IMR-90 (cell line): ENCODE results near the gene RIOX2. TPM values are rescaled to one million over a fixed set of nuclear protein-coding genes. Genes with fewer than 3 reads are reported as not detected.
"Not testable (repeated sequence)": the region's sequence is repeated elsewhere in the genome, so short reads cannot be mapped to it uniquely, and the experiment has no call there.

Source experiments
- ATAC-seq: fragments of 200-7000 bp; cut with Tn5 transposase; 2 replicates; pipeline ENCODE4 v1.9.1; 2020; ENCODE audit warnings: low read depth, mild to moderate bottlenecking, moderate library complexity
- BruUV-seq: library from RNA; stranded (reverse); fragments of 400-500 nt; replicated peaks from 2 replicates; lab custom pipeline; 2021; lab: Mats Ljungman, UMichigan
- CTCF ChIA-PET: fragments of 300-600 bp; formaldehyde crosslinking; extraction: SDS; loops from one replicate; lab custom pipeline; 2021; ENCODE audit warnings: antibody characterized with exemption; lab: Yijun Ruan, JAX
- POLR2A ChIA-PET: fragments of 300-600 bp; sonication (Branson Sonifier 250); formaldehyde crosslinking; loops from one replicate; lab custom pipeline; 2022; ENCODE audit warnings: antibody characterized with exemption; ENCODE audit not compliant: unreplicated experiment; lab: Charles Lee
- DNase-seq: peaks from one replicate; pipeline ENCODE4 v3.0.0; 2013
- H2AFZ ChIP-seq: replicated peaks from 2 replicates; pipeline ENCODE3; 2013; ENCODE audit warnings: low read length, mild to moderate bottlenecking; ENCODE audit not compliant: poor library complexity
- H2AK5ac ChIP-seq: 2 replicates; pipeline ENCODE4 v1.6.1; 2013; ENCODE audit warnings: low read depth, low read length, inconsistent platforms
- H2AK9ac ChIP-seq: replicated peaks from 2 replicates; pipeline ENCODE3; 2013; ENCODE audit warnings: mild to moderate bottlenecking, low read depth, low read length, moderate library complexity; ENCODE audit not compliant: poor library complexity
- H2BK120ac ChIP-seq: 2 replicates; pipeline ENCODE4 v1.6.1; 2013; ENCODE audit warnings: low read depth, low read length, inconsistent platforms
- H2BK15ac ChIP-seq: 3 replicates; pipeline ENCODE4 v1.6.1; 2013; ENCODE audit warnings: low read depth, low read length, inconsistent platforms
- H2BK20ac ChIP-seq: 2 replicates; pipeline ENCODE4 v1.6.1; 2013; ENCODE audit warnings: low read depth, mild to moderate bottlenecking, inconsistent platforms, low read length, moderate library complexity
- H2BK5ac ChIP-seq: 2 replicates; pipeline ENCODE4 v1.6.1; 2013; ENCODE audit warnings: mild to moderate bottlenecking, low read depth, low read length, inconsistent platforms; ENCODE audit not compliant: poor library complexity, severe bottlenecking
- H3K14ac ChIP-seq: replicated peaks from 2 replicates; pipeline ENCODE4 v1.6.1; 2013; ENCODE audit warnings: low read depth, low read length, inconsistent platforms
- H3K18ac ChIP-seq: 2 replicates; pipeline ENCODE4 v1.6.1; 2013; ENCODE audit warnings: low read depth, low read length, control low read depth
- H3K23ac ChIP-seq: 2 replicates; pipeline ENCODE4 v1.6.1; 2013; ENCODE audit warnings: low read depth, low read length, inconsistent platforms
- H3K27ac ChIP-seq: 2 replicates; pipeline ENCODE4 v1.5.1; 2013; ENCODE audit warnings: mild to moderate bottlenecking, control low read depth, low read length; ENCODE audit not compliant: insufficient read depth
- H3K27me3 ChIP-seq: 2 replicates; pipeline ENCODE4 v1.6.1; 2013; ENCODE audit warnings: low read length; ENCODE audit not compliant: control insufficient read depth, insufficient read depth
- H3K36me3 ChIP-seq: 2 replicates; pipeline ENCODE4 v1.6.1; 2013; ENCODE audit warnings: low read length, mixed read lengths; ENCODE audit not compliant: control insufficient read depth, insufficient read depth
- H3K4ac ChIP-seq: 2 replicates; pipeline ENCODE4 v1.6.1; 2013; ENCODE audit warnings: low read depth, low read length, inconsistent platforms
- H3K4me1 ChIP-seq: 2 replicates; pipeline ENCODE4 v1.6.1; 2013; ENCODE audit warnings: low read length, mixed read lengths; ENCODE audit not compliant: control insufficient read depth, insufficient read depth
- H3K4me2 ChIP-seq: 2 replicates; pipeline ENCODE4 v1.6.1; 2013; ENCODE audit warnings: low read depth, mild to moderate bottlenecking, control low read depth, low read length, moderate library complexity
- H3K4me3 ChIP-seq: 2 replicates; pipeline ENCODE4 v1.5.1; 2013; ENCODE audit warnings: low read depth, mild to moderate bottlenecking, control low read depth, low read length, moderate library complexity; ENCODE audit not compliant: insufficient read depth
- H3K56ac ChIP-seq: 2 replicates; pipeline ENCODE4 v1.6.1; 2013; ENCODE audit warnings: low read length, inconsistent platforms; ENCODE audit not compliant: insufficient read depth; ENCODE audit errors: extremely low read depth
- H3K79me1 ChIP-seq, 2 experiments: 2 replicates each; pipeline ENCODE4 v1.6.1; 2013; ENCODE audit warnings: low read length in 2 of 2, inconsistent platforms in 1 of 2, low read depth in 1 of 2
- H3K9ac ChIP-seq: 2 replicates; pipeline ENCODE4 v1.6.1; 2013; ENCODE audit warnings: low read depth, low read length, control low read depth
- H3K9me1 ChIP-seq: 2 replicates; pipeline ENCODE4 v1.6.1; 2013; ENCODE audit warnings: low read length, inconsistent platforms; ENCODE audit not compliant: insufficient read depth
- H3K9me3 ChIP-seq: 2 replicates; pipeline ENCODE4 v1.6.1; 2013; ENCODE audit warnings: low read length; ENCODE audit not compliant: control insufficient read depth, insufficient read depth
- H4K20me1 ChIP-seq: 2 replicates; pipeline ENCODE4 v1.6.1; 2013; ENCODE audit warnings: low read length, inconsistent platforms; ENCODE audit not compliant: insufficient read depth
- H4K5ac ChIP-seq: 2 replicates; pipeline ENCODE4 v1.6.1; 2013; ENCODE audit warnings: mild to moderate bottlenecking, low read depth, low read length, control low read depth
- H4K8ac ChIP-seq, 2 experiments: 2 replicates each; pipeline ENCODE4 v1.6.1; 2013; ENCODE audit warnings: low read depth in 2 of 2, low read length in 2 of 2, control low read depth in 1 of 2, inconsistent platforms in 1 of 2
- H4K91ac ChIP-seq: 2 replicates; pipeline ENCODE4 v1.6.1; 2013; ENCODE audit warnings: low read depth, low read length, inconsistent platforms; ENCODE audit not compliant: insufficient read depth
- CEBPB ChIP-seq: IDR thresholded peaks from 2 replicates; pipeline ENCODE4 v1.6.1; 2012; ENCODE audit warnings: low read depth, low read length, improper control_type of control experiment
- FOS ChIP-seq: fragments of 150-350 bp; IDR thresholded peaks from 2 replicates; pipeline ENCODE4 v1.6.1; 2016; ENCODE audit warnings: low read depth, low read length
- RAD21 ChIP-seq: IDR thresholded peaks from 2 replicates; pipeline ENCODE4 v1.6.1; 2012; ENCODE audit warnings: low read length, improper control_type of control experiment
- WGBS, 2 experiments: methylation state at CpG; one replicate each; pipeline versions ENCODE4 v1.1.5 to v1.1.7; 2013; ENCODE audit warnings: missing lambda C conversion rate in 2 of 2; ENCODE audit not compliant: insufficient read length in 1 of 2; ENCODE audit errors: extremely low coverage in 2 of 2; 5-methylcytosine and 5-hydroxymethylcytosine counted together
- dilution Hi-C: fragments of 300-500 bp; cut with HindIII; formaldehyde crosslinking; loops from one replicate; pipeline ENCODE4 v1.14.3; 2018; ENCODE audit warnings: low sequenced_read_pairs; ENCODE audit not compliant: unreplicated experiment
- in situ Hi-C: fragments of 300-500 bp; cut with MboI; formaldehyde crosslinking; loops from 3 replicates; pipeline ENCODE4 v1.14.3; 2019; ENCODE audit warnings: low sequenced_read_pairs, inconsistent platforms, mixed read lengths
- intact Hi-C: fragments of 100-400 bp; cut with micrococcal nuclease; formaldehyde crosslinking; loops from 2 replicates; pipeline ENCODE4 v1.10.0; 2022
- polyA plus RNA-seq, 3 experiments: library from polyadenylated mRNA; depleted of rRNA; stranded (reverse); fragments of >200 nt; gene quantifications; 2 replicates each; pipeline ENCODE4 v1.2.3, GENCODE V29; 2012; ENCODE audit warnings: low replicate concordance in 1 of 3
- total RNA-seq: library from RNA; depleted of rRNA; stranded (reverse); fragments of >200 nt; gene quantifications from 2 replicates; pipeline ENCODE4 v1.2.3, GENCODE V29; 2012
- TF ChIP-seq, protein P1 (sequence below): fragments of 150-350 bp; IDR thresholded peaks from 2 replicates; pipeline ENCODE4 v1.6.1; 2016; ENCODE audit warnings: low read depth, mild to moderate bottlenecking, low read length, moderate library complexity, borderline replicate concordance

Gene RIOX2
- total and polyA plus RNA-seq, 2 of the 4 experiments (the other 2 are of a cell fraction): 17.2 to 26.7 TPM

DNA sequence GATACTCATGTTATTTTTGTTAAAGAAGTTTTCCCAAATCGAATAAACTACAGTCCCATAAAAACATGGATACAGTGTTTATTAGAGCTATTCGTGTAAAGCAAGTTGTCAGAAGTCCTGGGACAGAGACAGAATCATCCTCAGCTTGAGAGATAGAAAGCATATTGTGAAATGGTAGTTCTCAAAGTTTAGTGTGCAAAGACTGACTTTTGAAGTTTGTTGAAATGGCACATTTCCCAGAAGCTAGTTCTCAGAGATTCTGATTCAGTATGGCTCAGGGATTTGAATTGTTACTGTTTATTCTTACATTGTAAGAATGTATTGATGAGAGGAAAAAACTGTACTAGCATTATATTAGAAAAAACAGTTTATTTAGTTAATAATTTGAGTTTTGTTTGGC lies 40.7 kb upstream of the RIOX2 start:
- H2BK20ac ChIP-seq: no peak overlapping the region
- TF ChIP-seq CEBPB: 0 out of 2 replicates have a peak, but pooled peaks have one; percentile 34
- TF ChIP-seq, protein P1, sequence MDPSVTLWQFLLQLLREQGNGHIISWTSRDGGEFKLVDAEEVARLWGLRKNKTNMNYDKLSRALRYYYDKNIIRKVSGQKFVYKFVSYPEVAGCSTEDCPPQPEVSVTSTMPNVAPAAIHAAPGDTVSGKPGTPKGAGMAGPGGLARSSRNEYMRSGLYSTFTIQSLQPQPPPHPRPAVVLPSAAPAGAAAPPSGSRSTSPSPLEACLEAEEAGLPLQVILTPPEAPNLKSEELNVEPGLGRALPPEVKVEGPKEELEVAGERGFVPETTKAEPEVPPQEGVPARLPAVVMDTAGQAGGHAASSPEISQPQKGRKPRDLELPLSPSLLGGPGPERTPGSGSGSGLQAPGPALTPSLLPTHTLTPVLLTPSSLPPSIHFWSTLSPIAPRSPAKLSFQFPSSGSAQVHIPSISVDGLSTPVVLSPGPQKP: no peak
- no peak for TF ChIP-seq FOS
- no peak for TF ChIP-seq RAD21
- H3K9ac ChIP-seq: no peak overlapping the region
- H2AK9ac ChIP-seq: no peak overlapping the region
- dilution Hi-C loops: loop anchor here (25.0 kb wide), 1 partner anchor 201 kb away; the partner anchor contains the start of gene CRYBG3
- H3K27ac ChIP-seq: peak overlapping the region; percentile 44; the same call in 1 of the 2 replicates
- no peak overlapping the region for H2AK5ac ChIP-seq
- H4K91ac ChIP-seq: no peak overlapping the region
- H2BK120ac ChIP-seq: no peak overlapping the region
- no peak overlapping the region for H3K4me2 ChIP-seq
- H2AFZ ChIP-seq: no peak overlapping the region
- in situ Hi-C loops: no loop called here
- ChIA-PET CTCF (interaction anchor here (1.3 kb wide), 1 partner anchor 10 kb away, joined by 8 read pairs; no protein-coding TSS in a partner anchor), POLR2A (interaction anchor here (0.7 kb wide), 1 partner anchor 9 kb away, joined by 3 read pairs; no protein-coding TSS in a partner anchor)
- no peaks in the 10 kb centered on the region for H3K9me3 ChIP-seq
- no peak overlapping the region for H3K23ac ChIP-seq
- DNase-seq (peak; percentile 60), ATAC-seq (peak; percentile 56)
- H2BK15ac ChIP-seq: no peak overlapping the region
- no peak overlapping the region for H4K5ac ChIP-seq
- H3K36me3 ChIP-seq: no peaks in the 10 kb centered on the region
- no peaks in the 10 kb centered on the region for H3K79me1 ChIP-seq
- no peak overlapping the region for H3K4ac ChIP-seq
- H3K56ac ChIP-seq: no peak overlapping the region
- intact Hi-C loops: loop anchor here (5.0 kb wide), 1 partner anchor 41 kb away; the partner anchor contains the start of gene RIOX2
- H3K4me1 ChIP-seq: peaks cover 9% of the 10 kb centered on the region; the same call in 1 of the 2 replicates
- no peak overlapping the region for H2BK5ac ChIP-seq
- no TSS peak for BruUV-seq
- no peak overlapping the region for H3K4me3 ChIP-seq
- no peak overlapping the region for H4K8ac ChIP-seq
- no peaks in the 10 kb centered on the region for H4K20me1 ChIP-seq
- H3K14ac ChIP-seq: no peak overlapping the region
- H3K27me3 ChIP-seq: no peaks in the 10 kb centered on the region
- no peaks in the 10 kb centered on the region for H3K9me1 ChIP-seq
- H3K18ac ChIP-seq: no peak overlapping the region
- no CpG with 5 or more reads among the region's 2 CpGs for WGBS, 2 experiments

- H4K91ac ChIP-seq, H2BK120ac ChIP-seq, H2AFZ ChIP-seq, H3K9me1 ChIP-seq, H4K5ac ChIP-seq, CTCF ChIA-PET, ATAC-seq, BruUV-seq, H4K8ac ChIP-seq, H3K56ac ChIP-seq, H3K4me1 ChIP-seq, H3K27ac ChIP-seq, H4K20me1 ChIP-seq, H2AK9ac ChIP-seq, H3K18ac ChIP-seq, H2AK5ac ChIP-seq, H3K79me1 ChIP-seq, POLR2A ChIA-PET, H2BK20ac ChIP-seq, H3K23ac ChIP-seq, DNase-seq, H3K4me3 ChIP-seq, H3K9me3 ChIP-seq, H3K27me3 ChIP-seq, H2BK5ac ChIP-seq, H2BK15ac ChIP-seq, H3K14ac ChIP-seq, H3K36me3 ChIP-seq, in situ Hi-C loops, H3K4ac ChIP-seq, H3K9ac ChIP-seq, H3K4me2 ChIP-seq: not testable (repeated sequence)
- dilution Hi-C loops (loop anchor here (25.0 kb wide), 1 partner anchor 199 kb away; the partner anchor contains the start of gene CRYBG3), intact Hi-C loops (loop anchor here (5.0 kb wide), 1 partner anchor 39 kb away; the partner anchor contains the start of gene RIOX2)
- WGBS, 2 experiments: no CpG with 5 or more reads among the region's 4 CpGs
Measured at GRCh38 chr3:98010883-98011449, 38.7 kb upstream of the RIOX2 start.
